Activated T-helper 1 cell treated with anti-CD3 and anti-CD28 coated beads, Interleukin-2, amount 50 U/mL, for 16 hours (primary cell): Measurements from ENCODE around the gene FRMD8.

Source experiments
- DNase-seq, 2 donors: peaks; one replicate each; pipeline ENCODE4 v3.0.0-alpha.2; 2020; ENCODE audit warnings: low read depth in 1 of 2, low spot score in 1 of 2

The FRMD8 gene

GRCh38 chr11:65373839-65374580 is 12.4 kb upstream of the FRMD8 start:
- no peak for DNase-seq

DNA sequence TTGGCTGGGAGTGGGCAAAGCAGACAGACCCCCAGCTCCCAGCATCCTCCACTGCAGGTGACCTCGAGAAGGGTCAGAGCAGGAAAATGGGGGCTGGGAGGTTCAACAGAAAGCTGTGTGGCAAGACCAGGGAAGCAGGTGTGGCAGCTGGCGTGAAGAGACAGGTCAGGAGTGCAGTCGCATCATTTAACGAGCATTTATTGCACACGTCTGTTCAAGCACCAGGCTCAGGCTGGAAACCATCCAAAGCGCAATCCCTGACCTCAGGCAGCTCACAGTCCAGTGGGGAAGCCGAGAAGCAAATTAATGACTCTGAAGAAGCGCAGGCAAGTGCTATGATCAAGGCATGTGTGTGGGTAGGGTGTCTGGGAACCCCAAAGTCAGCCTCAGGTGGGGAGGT is 11.4 kb upstream of the FRMD8 start:
- no peak for DNase-seq

DNA sequence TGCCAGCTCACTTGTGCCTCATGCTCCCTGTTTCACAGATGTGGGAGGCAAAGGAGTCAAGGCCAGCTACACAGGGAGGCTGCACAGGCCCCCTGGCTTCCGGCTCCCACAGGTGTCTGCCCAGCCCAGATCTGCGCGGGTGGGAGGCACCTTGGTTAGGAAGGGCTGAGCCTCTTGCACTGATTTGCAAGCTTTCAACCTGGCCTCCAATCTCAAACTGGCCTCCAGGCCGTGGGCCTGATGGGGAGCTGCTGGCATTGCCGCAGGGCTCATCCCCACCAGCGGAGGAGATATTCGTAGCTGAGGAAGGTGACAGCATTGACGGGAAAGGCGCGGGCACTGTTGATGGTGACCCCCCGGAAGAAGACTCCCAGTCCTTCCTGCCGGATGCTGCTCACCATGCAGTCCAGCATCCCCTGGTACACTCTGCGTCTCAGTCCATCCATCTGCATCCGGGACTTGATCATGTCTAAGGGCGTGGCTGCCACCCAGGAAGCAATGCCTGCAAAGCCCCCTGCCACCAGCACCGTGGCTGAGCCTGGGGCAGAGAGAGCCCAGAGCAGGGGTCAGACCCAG is 10.2 kb upstream of the FRMD8 start:
- no peak for DNase-seq

- DNase-seq, result no peak
These were observed 9.4 kb upstream of the FRMD8 start for GRCh38 chr11:65377036-65377435.

GRCh38 chr11:65377777-65378176 is 8.7 kb upstream of the FRMD8 start:
- no peak for DNase-seq

DNA sequence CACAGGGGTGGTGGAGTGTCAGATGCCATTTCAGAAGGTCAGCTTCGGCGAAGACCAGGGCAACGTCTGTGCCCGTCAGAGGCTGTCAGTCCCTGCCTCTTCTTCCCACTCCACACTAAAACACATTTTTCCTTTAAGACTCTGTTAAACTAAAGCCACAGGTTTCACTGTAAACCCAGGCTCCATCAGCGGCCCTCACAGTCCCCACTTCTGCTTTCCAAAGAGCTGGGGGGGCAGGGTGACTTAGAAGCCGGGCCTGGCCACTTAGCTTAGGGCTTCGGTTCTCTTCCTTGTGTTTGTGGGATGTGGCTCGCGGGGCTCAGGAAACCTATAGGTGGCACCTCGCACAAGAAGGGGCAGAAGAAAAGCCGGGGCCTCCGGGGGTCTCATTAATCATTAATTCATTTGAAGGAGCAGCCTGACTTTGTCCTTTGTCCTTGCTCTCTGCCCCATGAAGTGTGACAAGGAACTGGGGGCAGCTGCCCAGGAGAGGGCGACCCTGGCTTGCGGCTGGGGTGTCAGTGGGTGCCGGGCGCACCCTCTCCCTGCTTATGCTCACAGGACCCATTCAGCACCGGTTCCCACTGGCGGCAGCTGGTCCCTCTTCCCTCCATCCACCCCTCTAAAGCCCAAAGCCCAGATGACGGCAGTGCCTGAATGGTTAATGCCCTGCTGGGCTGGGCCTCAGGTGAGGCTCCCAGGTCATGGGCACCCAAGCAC is 8.1 kb upstream of the FRMD8 start:
- no peak for DNase-seq

DNA sequence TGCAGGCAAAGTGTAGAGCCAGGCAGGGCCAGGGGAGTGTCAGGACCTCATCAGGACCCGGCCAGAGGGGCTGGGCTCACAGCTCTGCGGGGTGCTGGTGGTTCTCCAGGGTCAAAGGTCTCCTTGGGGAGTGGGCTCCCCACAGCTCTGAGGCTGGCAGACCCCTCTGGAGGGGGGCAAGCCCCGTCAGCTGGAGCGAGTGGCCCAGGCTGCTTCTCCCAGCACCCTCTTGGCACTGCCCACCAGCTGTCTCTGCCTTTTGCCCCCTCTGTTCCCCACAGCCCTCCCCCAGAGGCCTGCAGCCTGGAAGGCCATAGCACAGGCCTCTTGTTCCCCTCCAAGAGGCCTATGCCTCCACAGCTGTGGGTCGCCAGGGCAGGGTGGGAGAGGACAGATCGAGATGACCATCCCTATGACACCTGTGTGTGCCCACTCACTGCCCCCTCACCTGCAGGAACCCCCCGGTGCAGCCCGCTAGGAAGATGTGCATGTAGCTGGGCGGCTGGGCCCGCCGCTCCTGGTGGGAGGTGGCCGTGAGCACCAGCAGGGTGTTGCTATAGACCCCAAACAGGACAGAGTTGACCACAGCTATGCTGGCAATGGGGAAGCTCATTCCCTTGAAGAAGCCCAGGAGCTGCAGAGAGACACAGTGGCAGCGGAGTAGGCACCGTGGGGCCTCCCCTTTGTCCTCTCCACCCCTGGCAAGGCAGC is 7.4 kb upstream of the FRMD8 start:
- no peak for DNase-seq

DNA sequence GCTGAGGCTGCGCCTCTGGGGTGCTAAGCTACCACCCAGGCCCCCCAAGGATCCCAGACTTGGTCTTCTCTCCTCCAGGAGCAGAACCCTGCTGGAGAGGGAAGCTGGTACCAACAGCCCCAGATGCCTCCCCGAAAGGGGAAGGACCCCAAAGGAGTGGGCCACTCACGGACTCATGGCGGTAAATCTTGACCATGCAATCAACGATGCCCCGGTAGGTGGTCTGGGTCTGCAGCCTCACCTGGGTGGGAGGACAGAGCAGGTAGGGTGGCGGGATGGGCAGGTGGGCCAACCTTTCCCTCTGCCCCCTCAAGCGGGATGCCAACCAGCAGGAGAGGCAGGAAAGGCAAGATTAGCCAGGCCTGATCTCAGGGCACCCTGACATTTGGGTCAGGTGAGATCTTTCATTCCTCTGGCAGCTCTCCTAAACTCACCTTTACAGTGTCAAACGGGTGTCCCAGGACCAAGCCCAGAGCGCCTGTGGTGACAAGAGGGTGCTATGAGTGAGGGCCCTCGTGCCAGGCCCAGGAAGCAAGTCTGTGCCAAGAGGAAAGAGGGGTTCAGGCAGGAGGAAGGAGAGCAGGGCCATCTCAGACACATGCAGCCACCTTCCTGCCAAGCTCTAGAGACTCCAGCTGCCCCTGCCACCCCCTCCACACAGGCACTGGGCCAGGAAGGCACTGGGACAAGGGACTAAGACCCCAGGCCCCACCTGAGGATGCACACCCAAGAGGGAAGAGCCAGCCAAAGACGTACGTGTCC is 6.6 kb upstream of the FRMD8 start:
- DNase-seq, result no peak

DNA sequence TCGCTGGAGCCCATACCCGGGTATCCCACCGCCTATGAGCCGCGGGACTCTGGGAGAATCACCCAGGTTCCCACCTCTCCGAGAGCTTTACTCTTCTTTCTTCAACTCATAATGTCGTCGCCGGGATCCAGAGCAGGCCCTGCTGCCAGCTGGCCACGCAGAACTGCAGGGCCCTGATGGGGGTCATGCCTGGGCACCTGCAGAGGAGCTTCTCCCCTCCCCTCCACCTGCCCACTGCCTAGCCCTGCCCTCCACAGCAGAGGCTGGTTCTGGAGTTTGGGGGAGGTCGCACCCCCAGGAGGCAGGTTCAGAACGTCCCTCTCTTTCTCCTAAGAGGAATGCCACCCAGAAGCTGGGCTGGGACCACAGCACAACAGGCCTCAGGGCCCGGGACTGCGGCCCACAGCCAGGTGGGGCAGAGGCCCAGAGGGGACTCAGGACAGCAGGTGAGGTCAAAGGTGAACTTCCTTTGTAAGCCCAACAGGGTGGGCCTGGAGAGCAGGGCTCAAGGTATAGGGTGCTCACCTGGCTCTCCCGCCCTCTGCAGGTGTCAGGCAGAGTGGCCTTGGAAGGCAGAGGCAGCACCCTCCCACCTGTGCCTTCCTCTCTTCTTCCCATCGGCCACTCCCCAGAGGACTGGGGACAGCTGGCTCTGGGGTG is 5.8 kb upstream of the FRMD8 start:
- DNase-seq, result no peak

GRCh38 chr11:65381716-65382032 is 4.8 kb upstream of the FRMD8 start:
- DNase-seq, result no peak

DNA sequence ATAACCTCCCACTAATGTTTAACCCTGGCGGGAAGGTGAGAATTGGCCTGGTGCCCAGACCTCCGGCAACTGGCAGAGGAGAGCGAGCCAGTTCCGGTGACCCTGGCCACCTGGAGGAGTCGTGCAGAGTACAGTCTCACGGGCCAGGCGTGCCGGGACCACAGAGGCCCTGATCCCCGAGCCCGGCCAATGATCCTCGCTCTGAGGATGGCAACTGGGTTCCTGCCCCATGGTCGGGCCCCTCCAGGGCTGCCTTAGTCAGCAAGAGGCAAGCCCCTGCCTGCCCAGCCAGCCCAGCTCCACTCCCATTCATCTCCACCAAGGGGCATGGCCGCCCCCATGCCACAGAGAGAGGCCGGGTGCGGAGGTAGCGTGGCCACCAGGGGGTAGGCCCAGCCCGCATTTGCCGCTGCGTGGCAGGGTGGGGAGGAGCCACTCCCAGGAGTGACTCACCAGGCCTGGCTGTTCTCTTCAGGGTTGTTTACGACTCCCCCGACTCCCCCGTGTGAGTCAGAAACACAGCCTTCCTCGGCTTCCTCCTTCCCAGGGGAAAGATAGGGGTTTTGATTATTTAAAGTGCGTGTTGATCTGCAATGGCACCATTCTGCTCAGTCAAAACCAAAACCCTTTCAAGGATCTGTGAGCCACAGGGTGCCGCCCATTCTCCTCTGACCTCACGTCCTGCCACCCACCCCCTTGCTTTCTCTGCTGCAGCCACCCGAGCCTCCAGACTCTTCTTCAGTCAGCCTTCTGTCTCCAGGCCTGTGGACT is 4.2 kb upstream of the FRMD8 start, which contains the start of gene SLC25A45:
Gene SLC25A45 (minus strand): TSS at position 614 of the 771 bp plus-strand sequence. CDS start 695 bp downstream, outside the sequence.
- DNase-seq, result peak; percentile 80 to 89

GRCh38 chr11:65382804-65383368 is 3.6 kb upstream of the FRMD8 start:
- DNase-seq, result no peak

GRCh38 chr11:65383778-65384177 is 2.7 kb upstream of the FRMD8 start:
- no peak for DNase-seq

- no peak for DNase-seq
These were observed 2.0 kb upstream of the FRMD8 start for GRCh38 chr11:65384301-65384889.

GRCh38 chr11:65388731-65389130 is 2.3 kb downstream of the FRMD8 start:
- DNase-seq, result no peak

DNA sequence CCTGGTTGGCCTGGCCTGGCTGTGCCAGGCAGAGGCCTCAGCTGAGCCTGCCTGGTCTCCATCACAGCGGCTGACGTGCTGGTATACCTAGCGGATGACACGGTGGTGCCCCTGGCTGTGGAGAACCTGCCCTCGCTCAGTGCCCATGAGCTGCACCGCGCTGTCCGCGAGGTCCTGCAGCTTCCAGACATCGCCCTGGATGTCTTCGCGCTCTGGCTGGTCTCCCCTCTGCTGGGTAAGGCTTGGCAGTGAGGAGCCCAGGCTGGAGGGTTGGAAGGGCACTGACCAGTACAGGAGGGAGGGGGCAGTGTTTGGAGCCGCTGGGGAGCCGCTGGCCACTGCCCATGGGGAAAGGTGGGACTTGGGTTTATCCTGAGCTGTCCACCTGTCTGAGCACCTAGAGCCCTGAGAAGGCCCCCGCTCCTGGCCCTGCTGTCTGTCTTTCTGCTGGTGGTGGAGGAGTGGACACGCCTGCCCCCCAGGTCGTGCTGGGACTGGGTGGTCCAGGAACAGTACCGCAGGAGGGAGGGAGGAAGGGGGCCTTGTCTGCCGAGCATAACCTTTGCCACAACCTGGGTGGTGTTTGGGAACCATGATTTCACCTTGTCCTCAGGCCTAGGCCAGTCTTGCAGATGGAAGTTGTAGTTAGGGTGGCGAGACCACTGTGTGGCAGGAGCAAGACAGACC is 3.0 kb downstream of the FRMD8 start:
- DNase-seq, result no peak

GRCh38 chr11:65390099-65390941 is 3.9 kb downstream of the FRMD8 start:
- DNase-seq, result no peak

DNA sequence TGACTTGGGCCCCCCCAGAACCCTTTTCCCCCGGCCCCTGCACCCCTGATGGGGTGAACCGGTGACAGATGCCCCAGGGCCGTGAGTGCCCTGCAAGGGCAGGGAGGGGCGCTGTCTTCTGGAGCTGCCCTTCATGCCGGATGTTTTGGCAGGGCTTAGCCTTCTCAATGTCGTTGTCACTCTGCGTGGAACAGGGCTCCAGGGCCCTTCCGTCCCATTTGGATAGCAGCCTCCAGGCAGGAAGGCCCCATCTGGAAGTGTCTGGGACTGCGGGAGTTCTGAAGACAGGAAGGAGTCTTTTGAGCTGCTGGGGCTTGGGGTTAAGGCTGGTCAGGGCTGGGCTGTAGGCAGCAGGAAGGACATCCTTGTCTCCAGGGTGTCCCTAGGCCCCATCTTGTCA is 4.6 kb downstream of the FRMD8 start:
- no peak for DNase-seq
